Measurements from ENCODE around the gene HOXD4.

DNA sequence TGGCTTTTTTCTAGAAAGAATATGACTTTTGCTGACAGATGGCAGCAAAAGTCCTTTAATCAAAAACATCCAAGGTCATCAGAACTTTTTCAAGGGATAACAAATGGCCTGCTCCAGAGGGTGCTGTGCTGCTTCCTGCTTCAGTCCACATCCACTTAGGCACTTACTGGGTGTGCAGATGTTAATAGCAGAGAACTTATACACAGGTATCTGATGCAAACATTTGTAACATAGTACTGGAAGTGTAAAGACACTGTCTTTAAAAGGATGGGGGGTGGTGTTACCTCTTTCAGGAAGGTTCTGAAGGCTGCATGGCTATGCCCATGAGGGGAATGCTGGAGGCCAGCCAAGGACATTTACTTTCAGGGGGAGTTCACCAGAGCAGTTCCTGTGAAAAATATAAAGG lies 16.3 kb upstream of the HOXD4 start:
- no peak for TF ChIP-seq CTCF (IDR thresholded peaks at IDR 0.05; ENCODE audit: low read depth, low read length, poor library complexity, severe bottlenecking)
- TF ChIP-seq EZH2phosphoT487 (IDR thresholded peaks at IDR 0.05; ENCODE audit: borderline replicate concordance, low read length): no peak
